Smooth muscle cell (in vitro differentiated cells): Measurements from ENCODE around the gene RCC2. TPM values are rescaled to one million over a fixed set of nuclear protein-coding genes. Genes with fewer than 3 reads are reported as not detected.
A peak's percentile ranks its signal among the peaks of the same experiment; 100 is the strongest.

ENCODE experiments used
- DNase-seq: peaks from one replicate; lab custom pipeline; 2025; ENCODE audit not compliant: unreplicated experiment; lab: John Stamatoyannopoulos, UW
- H2AFZ ChIP-seq: fragments of 200-600 bp; sonication (generic); 2 replicates; pipeline ENCODE4 v1.6.0; 2016; ENCODE audit warnings: antibody characterized with exemption, low read depth, mild to moderate bottlenecking
- H3F3A ChIP-seq: fragments of 200-600 bp; sonication (generic); 2 replicates; pipeline ENCODE4 v1.6.0; 2017; ENCODE audit warnings: antibody characterized with exemption, low read depth
- H3K27ac ChIP-seq: fragments of 200-600 bp; sonication (generic); 2 replicates; pipeline ENCODE4 v1.5.1; 2016; ENCODE audit warnings: low read depth, mild to moderate bottlenecking
- H3K27me3 ChIP-seq: fragments of 200-600 bp; sonication (generic); 2 replicates; pipeline ENCODE4 v1.6.1; 2016; ENCODE audit warnings: low read depth, mild to moderate bottlenecking
- H3K36me3 ChIP-seq: fragments of 200-600 bp; sonication (generic); 2 replicates; pipeline ENCODE4 v1.5.1; 2016; ENCODE audit warnings: low read depth
- H3K4me1 ChIP-seq: fragments of 200-600 bp; sonication (generic); 2 replicates; pipeline ENCODE4 v1.5.1; 2016; ENCODE audit warnings: low read depth
- H3K4me2 ChIP-seq: fragments of 200-600 bp; sonication (generic); 2 replicates; pipeline ENCODE4 v1.6.0; 2016; ENCODE audit warnings: mild to moderate bottlenecking
- H3K4me3 ChIP-seq: fragments of 200-600 bp; sonication (generic); 2 replicates; pipeline ENCODE4 v1.5.1; 2016; ENCODE audit warnings: mild to moderate bottlenecking
- H3K79me2 ChIP-seq: fragments of 200-600 bp; sonication (generic); 2 replicates; pipeline ENCODE4 v1.6.0; 2016; ENCODE audit warnings: low read depth, mild to moderate bottlenecking
- H3K9ac ChIP-seq: fragments of 200-600 bp; sonication (generic); 2 replicates; pipeline ENCODE4 v1.6.0; 2016; ENCODE audit warnings: low read depth
- H3K9me3 ChIP-seq: fragments of 200-600 bp; sonication (generic); replicated peaks from 2 replicates; pipeline ENCODE4 v1.5.1; 2016; ENCODE audit warnings: low read depth
- H4K20me1 ChIP-seq: fragments of 200-600 bp; sonication (generic); 2 replicates; pipeline ENCODE4 v1.6.0; 2016; ENCODE audit warnings: low read depth
- CTCF ChIP-seq: fragments of 200-600 bp; sonication (generic); IDR thresholded peaks from 2 replicates; pipeline ENCODE4 v1.5.1; 2017; ENCODE audit warnings: borderline replicate concordance, mild to moderate bottlenecking, antibody characterized with exemption; ENCODE audit not compliant: insufficient read depth, poor library complexity, severe bottlenecking
- WGBS: methylation state at CpG from one replicate; pipeline ENCODE4 v1.1.7; 2016; ENCODE audit warnings: low lambda C conversion rate; 5-methylcytosine and 5-hydroxymethylcytosine counted together
- polyA plus RNA-seq: library from polyadenylated mRNA; unstranded; fragments of >200 nt; fragmentation: Nextera tagmentation; extraction: Ambion mirVana; gene quantifications from 2 replicates; pipeline ENCODE4 v1.2.1, GENCODE V29; 2016
- total RNA-seq: library from RNA; depleted of rRNA; stranded (reverse); fragments of >200 nt; gene quantifications from 2 replicates; pipeline ENCODE4 v1.2.3, GENCODE V29; 2014

Gene RCC2
- total and polyA plus RNA-seq, 2 experiments from 2014 or later, result 28.0 to 44.5 TPM

GRCh38 chr1:17440827-17441168 lies 1.3 kb upstream of the RCC2 start:
- Histone ChIP-seq H3K27me3 (no peaks in the 10 kb centered on the region), H3K4me2 (peak overlapping the region; percentile 92), H3F3A (peaks cover 19% of the 10 kb centered on the region), H3K4me1 (peaks cover 34% of the 10 kb centered on the region), H4K20me1 (peaks cover 16% of the 10 kb centered on the region), H3K9ac (peak overlapping the region; percentile 59), H3K9me3 (no peaks in the 10 kb centered on the region), H3K36me3 (no peaks in the 10 kb centered on the region), H3K4me3 (peak overlapping the region; percentile 56), H2AFZ (peak overlapping the region; percentile 71), H3K27ac (peak overlapping the region; percentile 91), H3K79me2 (peaks cover 16% of the 10 kb centered on the region)
- DNase-seq, result no peak
- no peak for TF ChIP-seq CTCF
- 14% methylated on average over 6 of the region's 6 CpGs for WGBS

GRCh38 chr1:17440074-17440826 lies 773 bp upstream of the RCC2 start:
- H3K4me2 ChIP-seq, result peak overlapping the region; percentile 92
- H3F3A ChIP-seq, result peaks cover 19% of the 10 kb centered on the region
- H4K20me1 ChIP-seq, result peaks cover 21% of the 10 kb centered on the region
- DNase-seq, result no peak
- H3K4me1 ChIP-seq, result peaks cover 34% of the 10 kb centered on the region
- peak overlapping the region; percentile 56 for H3K4me3 ChIP-seq
- peak overlapping the region; percentile 59 for H3K9ac ChIP-seq
- H3K79me2 ChIP-seq, result peaks cover 22% of the 10 kb centered on the region
- no peak for TF ChIP-seq CTCF
- no peaks in the 10 kb centered on the region for H3K36me3 ChIP-seq
- WGBS, result 20% methylated on average over 18 of the region's 18 CpGs
- peak overlapping the region; percentile 91 for H3K27ac ChIP-seq
- H3K27me3 ChIP-seq, result no peaks in the 10 kb centered on the region
- H3K9me3 ChIP-seq, result no peaks in the 10 kb centered on the region
- H2AFZ ChIP-seq, result peak overlapping the region; percentile 71

- Histone ChIP-seq H3F3A (peaks cover 19% of the 10 kb centered on the region), H3K79me2 (peaks cover 39% of the 10 kb centered on the region), H3K36me3 (no peaks in the 10 kb centered on the region), H3K4me3 (peak overlapping the region; percentile 80), H3K27ac (peak overlapping the region; percentile 91), H3K9ac (peak overlapping the region; percentile 78), H4K20me1 (peaks cover 38% of the 10 kb centered on the region), H3K9me3 (no peaks in the 10 kb centered on the region), H3K4me2 (peak overlapping the region; percentile 99), H3K27me3 (no peaks in the 10 kb centered on the region), H3K4me1 (peaks cover 34% of the 10 kb centered on the region), H2AFZ (peak overlapping the region; percentile 85)
- 1% methylated on average over 63 of the region's 78 CpGs for WGBS
- DNase-seq, result peak; percentile 40
- no peak for TF ChIP-seq CTCF
Measured at GRCh38 chr1:17438318-17439249, 893 bp downstream of the RCC2 start.
